Stimulated activated CD4-positive, alpha-beta T cell treated with anti-CD3 and anti-CD28 coated beads, Interleukin-15, amount 100 ng/mL, for 48 hours (primary cell): ENCODE results near the gene EN1.

Experiments
- DNase-seq, 2 donors: peaks; one replicate each; pipeline ENCODE4 v3.0.0-alpha.2; 2020; ENCODE audit warnings: low read depth in 2 of 2

Gene EN1

DNA sequence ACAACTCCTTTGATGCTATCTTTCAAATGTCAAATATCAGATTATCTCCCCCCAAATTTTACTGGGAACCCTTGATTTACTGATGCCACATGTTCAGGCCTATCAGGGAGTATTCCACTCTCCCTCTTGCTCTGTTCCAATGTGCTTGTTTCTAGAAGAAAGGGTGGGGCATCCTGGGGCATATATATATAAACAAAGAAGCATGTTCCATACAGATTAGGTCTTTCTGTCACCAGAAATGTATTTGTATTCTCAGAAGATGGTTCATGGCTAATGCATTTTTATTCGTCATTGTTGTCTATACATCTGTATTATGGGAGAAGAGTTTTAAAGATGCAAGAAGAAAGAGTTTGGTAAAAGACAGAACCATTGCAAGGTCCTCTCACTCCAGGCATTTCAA lies 24.9 kb downstream of the EN1 start:
- DNase-seq, result no peak

DNA sequence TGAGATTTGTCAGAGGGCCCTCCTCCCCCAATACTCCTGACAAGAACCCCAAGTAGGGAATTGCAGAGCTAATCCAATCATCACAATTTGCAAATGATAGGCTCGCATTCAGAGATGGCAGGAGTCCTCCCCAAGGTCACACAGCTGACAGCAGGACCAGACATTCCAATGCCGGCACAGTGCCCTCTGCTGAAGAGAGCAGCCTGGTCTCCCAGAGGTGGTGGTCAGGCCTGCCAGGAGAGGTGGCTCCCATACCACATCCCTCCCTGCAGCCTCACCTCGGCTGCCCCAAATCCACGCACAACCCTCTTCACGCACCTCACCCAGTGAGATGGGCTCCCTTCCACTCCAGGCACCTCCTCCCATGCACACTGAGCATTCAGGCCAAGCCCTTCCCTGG lies 25.4 kb downstream of the EN1 start:
- DNase-seq, result no peak

DNA sequence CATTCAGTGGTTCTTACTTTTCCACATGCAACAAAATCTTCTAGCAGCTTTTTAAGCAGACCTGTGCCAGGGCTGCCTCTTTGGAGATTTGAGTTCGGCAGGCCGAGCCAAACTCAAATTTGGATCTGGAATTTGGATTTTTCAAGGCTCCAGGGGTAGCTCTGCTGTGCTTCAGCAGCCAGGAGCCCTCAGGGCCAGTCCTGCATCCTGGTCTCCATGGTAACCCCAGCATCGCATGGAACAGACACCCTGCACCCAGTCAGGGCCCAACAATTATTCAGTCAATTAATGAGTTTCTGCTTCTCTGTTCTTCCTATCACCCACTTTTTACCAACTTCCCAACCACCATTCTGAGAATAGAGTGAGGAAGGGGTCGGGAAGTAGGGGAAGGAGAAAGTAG lies 30.0 kb downstream of the EN1 start:
- DNase-seq, result no peak

DNA sequence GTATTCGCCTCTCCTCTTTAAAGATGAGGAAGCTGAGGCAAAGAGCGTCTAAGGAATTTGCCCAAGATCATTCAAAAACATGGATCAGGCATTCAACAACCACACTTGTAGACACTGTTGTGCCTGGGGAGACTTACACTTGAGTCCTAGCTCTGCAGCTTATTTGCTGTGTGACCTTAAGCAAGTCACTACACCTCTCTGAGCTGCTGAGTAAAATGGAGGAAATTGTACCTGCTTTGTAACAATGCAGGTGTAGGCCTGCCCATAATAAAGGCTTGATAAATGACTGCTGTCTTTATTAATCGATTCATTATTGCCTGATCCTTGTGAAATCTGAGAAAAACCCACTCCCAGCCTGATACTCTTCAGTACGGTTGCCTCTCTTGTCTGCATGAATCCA lies 30.8 kb downstream of the EN1 start:
- no peak for DNase-seq

- DNase-seq, result no peak
Observed at GRCh38 chr2:118815731-118816130, 31.7 kb downstream of the EN1 start.

DNA sequence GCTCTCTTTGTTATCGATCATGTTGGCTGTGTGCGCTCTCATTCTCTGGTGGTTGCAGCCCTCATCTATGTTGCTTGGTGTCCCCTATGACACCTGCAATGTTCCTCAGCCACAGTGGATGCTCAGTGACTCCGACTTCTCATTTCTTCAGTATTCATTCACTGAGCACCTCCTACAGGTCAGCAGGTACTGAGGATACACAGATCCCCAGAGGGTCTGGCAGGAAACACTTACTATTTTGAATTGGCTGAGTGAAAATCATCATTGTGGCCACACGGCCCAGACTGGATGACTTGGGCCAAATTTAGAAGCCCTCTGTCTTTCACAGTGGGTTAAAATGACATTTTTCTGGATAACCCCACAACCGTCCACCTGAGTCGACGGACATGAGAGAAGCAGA lies 32.1 kb downstream of the EN1 start:
- DNase-seq, result no peak

- DNase-seq, result no peak
Observed at GRCh38 chr2:118814368-118814767, 33.1 kb downstream of the EN1 start.

DNA sequence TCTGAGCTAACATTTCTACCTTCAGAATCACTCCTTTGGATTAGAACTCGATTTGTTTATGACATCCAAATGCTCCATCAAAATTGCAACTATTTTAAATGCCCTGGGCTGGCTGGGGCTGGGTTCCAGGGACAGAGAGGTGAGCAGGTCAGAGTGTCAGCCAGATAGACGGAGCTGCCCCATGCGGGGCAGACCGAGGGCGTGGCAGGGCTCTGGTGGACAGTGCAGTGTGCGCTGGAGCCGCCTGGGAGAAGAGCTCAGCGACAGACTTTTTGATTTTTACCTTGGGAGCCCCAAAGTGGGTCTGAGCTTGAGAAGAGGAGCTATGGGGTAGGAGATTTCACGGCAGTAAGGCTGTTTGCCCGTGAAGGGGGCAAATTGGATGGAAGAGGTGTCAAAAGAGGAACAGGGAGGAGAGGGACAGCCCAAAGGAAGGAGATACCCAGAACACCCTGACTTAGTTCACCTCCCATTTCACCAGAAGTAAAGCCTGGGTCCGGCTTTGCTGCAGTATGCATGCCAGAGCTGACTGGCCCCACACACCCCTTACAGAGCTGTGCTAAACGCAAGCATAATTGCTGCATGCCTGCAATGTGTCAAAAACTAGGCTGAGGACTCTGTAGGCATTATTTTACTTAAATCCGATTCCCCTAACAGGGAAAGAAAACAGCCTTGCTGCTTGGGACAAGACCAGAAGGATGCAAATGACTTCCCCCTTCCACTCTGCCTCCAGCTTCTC lies 33.7 kb downstream of the EN1 start:
- DNase-seq, result no peak

DNA sequence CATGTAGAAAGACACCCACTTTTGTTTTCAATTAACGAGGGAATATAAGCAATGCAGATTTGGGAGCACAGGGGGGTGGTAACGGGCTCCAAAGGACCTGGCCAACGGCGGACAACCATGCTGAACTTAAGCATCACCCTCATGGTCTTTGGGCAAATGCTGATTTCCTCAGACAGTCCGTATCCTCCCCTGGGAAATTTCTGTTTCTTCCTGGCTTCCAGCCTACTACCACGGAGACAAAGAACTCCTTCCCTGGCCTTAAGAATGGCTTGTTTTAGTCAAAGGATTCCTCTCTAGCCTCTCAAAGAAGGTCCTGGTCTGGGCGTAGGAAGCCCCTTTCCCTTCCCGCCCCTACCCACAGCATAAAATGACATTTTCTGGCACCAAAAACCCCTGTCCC lies 34.3 kb downstream of the EN1 start:
- DNase-seq, result no peak

DNA sequence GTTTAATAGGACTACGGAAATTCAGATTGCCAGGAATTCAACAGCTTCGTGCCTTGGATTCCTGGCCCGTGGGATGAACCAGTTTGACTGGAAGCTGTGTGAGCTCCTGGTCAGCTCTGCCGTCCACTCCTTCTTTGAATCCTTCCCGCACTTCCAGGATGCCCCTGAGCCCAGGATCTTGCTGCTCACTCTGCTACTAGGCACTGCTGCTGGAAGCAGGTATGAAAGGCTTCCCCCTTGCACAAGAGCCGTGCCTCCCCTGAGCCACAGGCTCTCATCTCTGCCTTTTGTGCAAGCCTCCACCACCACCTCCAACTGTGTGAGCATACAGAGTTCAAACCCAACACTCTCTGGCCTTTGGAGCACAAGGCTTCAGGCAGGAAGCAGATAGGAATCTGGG lies 34.9 kb downstream of the EN1 start:
- no peak for DNase-seq

DNA sequence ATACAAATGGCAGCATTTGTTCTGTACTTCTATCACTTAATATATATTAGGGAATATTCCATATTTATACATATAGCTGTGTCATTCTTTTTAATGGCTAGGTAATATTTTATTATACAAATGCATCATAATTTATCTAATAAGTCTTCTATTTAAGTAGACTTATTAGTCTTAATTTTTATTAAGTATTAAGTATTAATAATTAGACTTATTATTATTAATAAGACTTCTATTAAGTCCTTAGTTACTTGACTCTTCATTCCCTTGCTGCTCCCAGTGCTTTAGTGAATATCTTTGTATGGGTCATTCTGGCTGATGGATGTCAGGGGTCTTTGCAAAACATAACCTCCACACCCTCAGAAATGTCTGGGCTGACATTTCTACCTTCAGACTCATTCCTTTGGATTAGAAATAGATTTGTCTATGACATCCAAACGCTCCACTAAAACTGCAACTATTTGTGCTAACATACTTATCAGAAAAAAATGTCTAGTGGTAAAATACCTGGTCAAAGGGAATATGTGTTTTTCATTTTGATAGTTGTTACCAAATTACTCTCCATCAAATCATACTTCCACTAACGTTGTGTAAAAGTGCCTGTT lies 35.8 kb downstream of the EN1 start:
- no peak for DNase-seq

GRCh38 chr2:118810766-118811165 lies 36.7 kb downstream of the EN1 start:
- DNase-seq, result no peak

- DNase-seq, result no peak
Observed at GRCh38 chr2:118808429-118808809, 39.0 kb downstream of the EN1 start.

DNA sequence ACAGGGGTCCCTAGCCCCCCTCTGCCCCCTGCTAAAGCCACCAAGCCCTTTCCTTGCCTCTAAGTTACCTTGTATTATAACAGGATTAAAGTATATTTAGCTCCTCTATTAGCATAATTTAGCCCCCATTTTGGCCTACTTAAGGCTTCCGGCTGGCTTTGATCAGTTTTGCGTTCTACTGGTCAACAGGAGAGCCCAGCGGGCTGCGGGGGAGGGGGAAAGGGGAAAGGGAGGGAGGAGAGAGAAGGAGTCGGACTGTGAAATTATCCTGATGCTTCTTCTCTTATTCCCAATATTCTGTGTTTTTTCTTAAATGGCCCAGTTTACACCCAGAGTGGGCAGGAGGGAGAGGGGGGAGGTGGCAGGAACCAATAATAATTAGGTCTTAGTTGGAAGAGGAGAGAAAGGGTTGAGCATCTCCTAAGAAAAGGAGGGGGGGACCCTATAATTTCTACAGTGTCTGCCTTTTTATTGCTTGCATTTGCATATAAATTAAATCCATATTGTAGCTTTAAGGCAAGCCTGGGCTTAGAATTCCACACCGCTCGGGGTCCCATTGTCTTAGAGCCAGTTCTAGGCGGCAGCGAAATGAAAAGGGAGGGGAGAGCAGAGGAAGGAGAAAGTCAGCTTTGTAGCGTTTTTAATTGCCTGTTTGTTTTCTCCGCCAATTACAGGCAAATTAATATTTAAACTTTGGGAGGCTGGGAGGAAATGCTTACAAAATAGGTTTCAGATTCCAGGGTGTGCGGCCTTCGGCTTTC lies 39.6 kb downstream of the EN1 start:
- DNase-seq, result no peak

- no peak for DNase-seq
Observed at GRCh38 chr2:118806797-118807667, 40.4 kb downstream of the EN1 start.

DNA sequence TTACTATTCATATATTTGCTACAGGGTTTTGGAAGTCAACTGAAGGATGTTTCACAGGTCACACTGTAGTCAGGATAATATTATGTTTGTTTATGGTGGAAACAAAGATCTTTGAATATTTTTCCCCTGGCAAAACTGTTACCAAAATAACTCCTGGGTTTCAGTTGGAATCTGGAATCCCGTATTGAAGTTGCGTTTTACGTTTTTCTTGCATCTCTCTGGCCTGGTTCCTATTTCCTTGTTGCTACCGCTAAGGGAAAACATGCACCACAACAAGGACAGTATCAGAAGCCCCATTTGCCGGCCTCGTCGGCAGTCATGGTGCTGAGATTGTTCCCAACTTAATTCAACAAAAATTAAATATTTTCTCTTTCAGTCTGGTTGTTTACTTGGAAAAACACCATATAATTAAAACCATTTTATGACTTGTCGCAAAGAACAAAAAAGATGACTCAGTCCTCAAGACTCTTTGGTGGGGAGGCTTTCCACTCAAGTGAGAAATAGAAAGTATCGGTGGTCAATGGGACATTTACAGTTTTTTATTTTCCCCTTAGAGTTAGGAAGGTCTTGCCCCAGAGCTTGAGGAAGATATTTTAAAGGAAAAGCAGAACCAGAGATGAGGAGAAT lies 42.3 kb downstream of the EN1 start:
- DNase-seq, result no peak

GRCh38 chr2:118803012-118803411 lies 44.4 kb downstream of the EN1 start:
- no peak for DNase-seq

DNA sequence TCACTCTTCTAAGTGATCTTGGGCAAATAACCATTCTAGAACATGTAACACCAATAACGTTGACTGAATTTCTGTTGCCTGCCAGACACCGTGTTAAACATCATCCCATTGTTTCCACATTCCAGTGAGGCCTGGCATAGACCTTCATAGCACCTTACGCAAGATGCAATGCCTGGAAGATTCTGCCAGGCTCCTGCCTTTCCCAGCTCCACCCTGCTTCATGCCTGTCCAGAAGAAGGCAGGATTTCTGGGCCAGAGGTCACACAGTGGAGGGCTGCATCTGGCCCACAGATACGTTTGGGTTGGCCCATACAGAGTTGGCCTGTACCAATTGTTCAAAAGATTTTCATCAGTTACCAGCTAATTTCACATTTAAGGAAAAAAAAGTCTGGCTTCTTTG lies 46.3 kb downstream of the EN1 start:
- no peak for DNase-seq

GRCh38 chr2:118800736-118801135 lies 46.7 kb downstream of the EN1 start:
- no peak for DNase-seq

DNA sequence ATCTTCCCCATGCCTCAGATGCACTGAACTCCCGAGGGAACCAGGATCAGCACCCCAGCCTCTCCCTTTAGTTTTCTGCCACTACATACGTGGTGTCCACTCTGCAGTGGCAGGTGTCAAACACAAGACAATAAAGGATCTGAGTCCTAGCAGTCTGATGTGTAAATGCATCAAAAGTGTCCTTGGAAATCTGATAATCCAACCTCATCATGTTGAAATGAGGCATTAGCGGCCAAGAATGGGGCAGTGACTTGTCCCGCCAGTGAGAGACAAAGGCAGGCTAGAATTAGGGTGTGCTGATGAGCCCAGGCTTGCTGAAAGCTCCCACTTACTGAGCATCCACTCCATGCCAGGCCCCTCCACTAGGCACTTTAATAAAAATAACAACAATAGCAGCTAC lies 52.9 kb downstream of the EN1 start:
- DNase-seq, result no peak
